NOMO-1 treated with DMSO at 0.1 percent for 48 hours (cell line): Measurements from ENCODE around the gene NXN.
"Not testable (repeated sequence)": the region's sequence is repeated elsewhere in the genome, so short reads cannot be mapped to it uniquely, and the experiment has no call there.

Source experiments
- DNase-seq: peaks from one replicate; lab custom pipeline; 2025; ENCODE audit not compliant: unreplicated experiment; lab: John Stamatoyannopoulos, UW

NXN gene

GRCh38 chr17:785901-786300, 193.7 kb downstream of the NXN start:
- not testable (repeated sequence) for DNase-seq

GRCh38 chr17:784143-784542, 195.4 kb downstream of the NXN start:
- DNase-seq: no peak

- DNase-seq: peak; percentile 80
Measured at GRCh38 chr17:781805-782731, 197.5 kb downstream of the NXN start, which contains the start of the genes GLOD4 and MRM3. GLOD4 (minus strand) TSS chr17:782280; CDS start chr17:782255, 25 bp downstream. MRM3 (plus strand) TSS chr17:782353; CDS start chr17:782379, 26 bp downstream.

- no peak for DNase-seq
Measured at GRCh38 chr17:778096-778495, 201.5 kb downstream of the NXN start.

- no peak for DNase-seq
Measured at GRCh38 chr17:774313-774584, 205.3 kb downstream of the NXN start.

GRCh38 chr17:773467-774312, 205.9 kb downstream of the NXN start:
- no peak for DNase-seq

GRCh38 chr17:773016-773415, 206.6 kb downstream of the NXN start:
- DNase-seq: no peak

- no peak for DNase-seq
Measured at GRCh38 chr17:767076-767475, 212.5 kb downstream of the NXN start.

- DNase-seq: no peak
Measured at GRCh38 chr17:760371-760770, 219.2 kb downstream of the NXN start.

- no peak for DNase-seq
Measured at GRCh38 chr17:759964-760363, 219.6 kb downstream of the NXN start.

- not testable (repeated sequence) for DNase-seq
Measured at GRCh38 chr17:756010-756567, 223.5 kb downstream of the NXN start.

GRCh38 chr17:755319-755961, 224.1 kb downstream of the NXN start:
- DNase-seq: not testable (repeated sequence)

- DNase-seq: peak; percentile 7
Measured at GRCh38 chr17:753418-753817, 226.2 kb downstream of the NXN start.

- peak; percentile 18 for DNase-seq
Measured at GRCh38 chr17:752620-753219, 226.9 kb downstream of the NXN start.

GRCh38 chr17:752002-752619, 227.5 kb downstream of the NXN start, which contains the start of gene GEMIN4:
GEMIN4 (minus strand) TSS chr17:752264; CDS start chr17:752142, 122 bp downstream.
- DNase-seq: peak; percentile 85

GRCh38 chr17:751269-752001, 228.1 kb downstream of the NXN start:
- DNase-seq: peak; percentile 57

GRCh38 chr17:750431-751037, 229.0 kb downstream of the NXN start:
- DNase-seq: no peak

GRCh38 chr17:749359-749758, 230.2 kb downstream of the NXN start:
- not testable (repeated sequence) for DNase-seq
